ENCODE measurements around the gene AFG3L2. TPM values are rescaled to one million over a fixed set of nuclear protein-coding genes. Genes with fewer than 3 reads are reported as not detected.

Gene AFG3L2
- total and polyA plus RNA-seq, 10 of the 15 experiments (the other 5 are each of a cell fraction or from before 2014, with no cell fraction given) = 21.0 to 72.7 (median 57.7) TPM

DNA sequence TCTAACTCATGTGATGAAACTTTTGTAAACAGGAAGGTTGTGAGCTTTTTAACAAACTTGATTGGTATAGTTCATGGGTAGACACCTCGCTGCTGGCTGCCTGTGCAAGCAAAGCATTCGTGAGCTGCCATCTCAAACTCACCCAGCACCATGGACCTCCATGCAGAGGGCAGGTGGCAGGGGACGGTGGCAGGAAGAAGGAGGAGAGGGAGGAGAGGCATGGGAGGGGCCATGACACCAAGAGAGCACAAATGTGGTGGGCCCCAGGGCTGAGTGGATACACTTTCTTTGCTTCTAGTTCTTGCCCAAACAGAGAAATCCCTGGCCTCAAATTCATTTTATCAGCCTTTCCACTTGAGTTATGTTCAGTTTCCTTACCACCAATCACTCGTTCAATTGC is 29.1 kb downstream of the AFG3L2 start:
- ChIA-PET POLR2A (no interaction called here), RAD21 (ENCODE audit: unreplicated experiment) (no interaction called here), SMC1A (ENCODE audit: uncharacterized antibody, unreplicated experiment) (no interaction called here), CTCF (interaction anchor here (1.6 to 3.2 kb wide), 2 partner anchors 20 to 76 kb away, joined by 3 to 20 read pairs; no protein-coding TSS in a partner anchor)
- Histone ChIP-seq H3K36me3 (ENCODE audit: control insufficient read depth in 2 of 2, insufficient read depth in 2 of 2, low read length in 1 of 2) (peaks cover 23 to 45% of the 10 kb centered on the region in 2 experiments), H2AFZ (ENCODE audit: control insufficient read depth, low read depth, low read length) (no peak overlapping the region), H3K4me1 (ENCODE audit: control insufficient read depth, insufficient read depth, low read length) (no peaks in the 10 kb centered on the region), H3K27ac (ENCODE audit: control insufficient read depth, insufficient read depth) (no peak overlapping the region), H3K79me2 (ENCODE audit: control insufficient read depth, insufficient read depth, low read length) (no peaks in the 10 kb centered on the region), H3K4me2 (ENCODE audit: control insufficient read depth, insufficient read depth) (no peak overlapping the region), H3K9ac (ENCODE audit: control insufficient read depth, insufficient read depth, low read length) (no peak overlapping the region), H3K27me3 (replicated peaks in 1 of 2; ENCODE audit: control insufficient read depth in 2 of 2, insufficient read depth in 2 of 2, low read length in 1 of 2) (no peaks in the 10 kb centered on the region), H3K9me3 (replicated peaks; ENCODE audit: control insufficient read depth, insufficient read depth, low read length) (no peaks in the 10 kb centered on the region), H3K4me3 (no peak overlapping the region), H4K20me1 (ENCODE audit: control insufficient read depth, insufficient read depth) (no peaks in the 10 kb centered on the region)
- BruUV-seq (replicated peaks) = no TSS peak
- in situ Hi-C loops (cut with MboI) = no loop called here
- TF ChIP-seq, protein P1, sequence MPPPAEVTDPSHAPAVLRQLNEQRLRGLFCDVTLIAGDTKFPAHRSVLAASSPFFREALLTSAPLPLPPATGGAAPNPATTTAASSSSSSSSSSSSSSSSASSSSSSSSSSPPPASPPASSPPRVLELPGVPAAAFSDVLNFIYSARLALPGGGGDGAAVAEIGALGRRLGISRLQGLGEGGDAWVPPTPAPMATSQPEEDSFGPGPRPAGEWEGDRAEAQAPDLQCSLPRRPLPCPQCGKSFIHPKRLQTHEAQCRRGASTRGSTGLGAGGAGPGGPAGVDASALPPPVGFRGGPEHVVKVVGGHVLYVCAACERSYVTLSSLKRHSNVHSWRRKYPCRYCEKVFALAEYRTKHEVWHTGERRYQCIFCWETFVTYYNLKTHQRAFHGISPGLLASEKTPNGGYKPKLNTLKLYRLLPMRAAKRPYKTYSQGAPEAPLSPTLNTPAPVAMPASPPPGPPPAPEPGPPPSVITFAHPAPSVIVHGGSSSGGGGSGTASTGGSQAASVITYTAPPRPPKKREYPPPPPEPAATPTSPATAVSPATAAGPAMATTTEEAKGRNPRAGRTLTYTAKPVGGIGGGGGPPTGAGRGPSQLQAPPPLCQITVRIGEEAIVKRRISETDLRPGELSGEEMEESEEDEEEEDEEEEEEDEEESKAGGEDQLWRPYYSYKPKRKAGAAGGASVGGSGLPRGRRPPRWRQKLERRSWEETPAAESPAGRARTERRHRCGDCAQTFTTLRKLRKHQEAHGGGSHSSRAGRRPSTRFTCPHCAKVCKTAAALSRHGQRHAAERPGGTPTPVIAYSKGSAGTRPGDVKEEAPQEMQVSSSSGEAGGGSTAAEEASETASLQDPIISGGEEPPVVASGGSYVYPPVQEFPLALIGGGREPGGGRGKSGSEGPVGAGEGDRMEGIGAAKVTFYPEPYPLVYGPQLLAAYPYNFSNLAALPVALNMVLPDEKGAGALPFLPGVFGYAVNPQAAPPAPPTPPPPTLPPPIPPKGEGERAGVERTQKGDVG (CRISPR knock-in tag; IDR thresholded peaks at IDR 0.05) = no peak
- no peak for TF ChIP-seq MTA2 (IDR thresholded peaks at IDR 0.05; ENCODE audit: low read depth)
- TF ChIP-seq ATF7 (IDR thresholded peaks at IDR 0.05; ENCODE audit: low read depth) = no peak
- no peak for TF ChIP-seq TCF7 (IDR thresholded peaks at IDR 0.05; ENCODE audit: borderline replicate concordance)
- no peak for TF ChIP-seq MEF2B (IDR thresholded peaks at IDR 0.05; ENCODE audit: partially characterized antibody, poor library complexity, severe bottlenecking)
- no peak for TF ChIP-seq ZNF622 (IDR thresholded peaks at IDR 0.05)
- TF ChIP-seq, protein P2, sequence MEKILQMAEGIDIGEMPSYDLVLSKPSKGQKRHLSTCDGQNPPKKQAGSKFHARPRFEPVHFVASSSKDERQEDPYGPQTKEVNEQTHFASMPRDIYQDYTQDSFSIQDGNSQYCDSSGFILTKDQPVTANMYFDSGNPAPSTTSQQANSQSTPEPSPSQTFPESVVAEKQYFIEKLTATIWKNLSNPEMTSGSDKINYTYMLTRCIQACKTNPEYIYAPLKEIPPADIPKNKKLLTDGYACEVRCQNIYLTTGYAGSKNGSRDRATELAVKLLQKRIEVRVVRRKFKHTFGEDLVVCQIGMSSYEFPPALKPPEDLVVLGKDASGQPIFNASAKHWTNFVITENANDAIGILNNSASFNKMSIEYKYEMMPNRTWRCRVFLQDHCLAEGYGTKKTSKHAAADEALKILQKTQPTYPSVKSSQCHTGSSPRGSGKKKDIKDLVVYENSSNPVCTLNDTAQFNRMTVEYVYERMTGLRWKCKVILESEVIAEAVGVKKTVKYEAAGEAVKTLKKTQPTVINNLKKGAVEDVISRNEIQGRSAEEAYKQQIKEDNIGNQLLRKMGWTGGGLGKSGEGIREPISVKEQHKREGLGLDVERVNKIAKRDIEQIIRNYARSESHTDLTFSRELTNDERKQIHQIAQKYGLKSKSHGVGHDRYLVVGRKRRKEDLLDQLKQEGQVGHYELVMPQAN (conservative IDR thresholded peaks at IDR 0.05) = no peak
- TF ChIP-seq, protein P3, sequence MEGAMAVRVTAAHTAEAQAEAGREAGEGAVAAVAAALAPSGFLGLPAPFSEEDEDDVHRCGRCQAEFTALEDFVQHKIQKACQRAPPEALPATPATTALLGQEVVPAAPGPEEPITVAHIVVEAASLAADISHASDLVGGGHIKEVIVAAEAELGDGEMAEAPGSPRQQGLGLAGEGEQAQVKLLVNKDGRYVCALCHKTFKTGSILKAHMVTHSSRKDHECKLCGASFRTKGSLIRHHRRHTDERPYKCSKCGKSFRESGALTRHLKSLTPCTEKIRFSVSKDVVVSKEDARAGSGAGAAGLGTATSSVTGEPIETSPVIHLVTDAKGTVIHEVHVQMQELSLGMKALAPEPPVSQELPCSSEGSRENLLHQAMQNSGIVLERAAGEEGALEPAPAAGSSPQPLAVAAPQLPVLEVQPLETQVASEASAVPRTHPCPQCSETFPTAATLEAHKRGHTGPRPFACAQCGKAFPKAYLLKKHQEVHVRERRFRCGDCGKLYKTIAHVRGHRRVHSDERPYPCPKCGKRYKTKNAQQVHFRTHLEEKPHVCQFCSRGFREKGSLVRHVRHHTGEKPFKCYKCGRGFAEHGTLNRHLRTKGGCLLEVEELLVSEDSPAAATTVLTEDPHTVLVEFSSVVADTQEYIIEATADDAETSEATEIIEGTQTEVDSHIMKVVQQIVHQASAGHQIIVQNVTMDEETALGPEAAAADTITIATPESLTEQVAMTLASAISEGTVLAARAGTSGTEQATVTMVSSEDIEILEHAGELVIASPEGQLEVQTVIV (IDR thresholded peaks at IDR 0.05; ENCODE audit: borderline replicate concordance, partially characterized antibody) = no peak
- TF ChIP-seq ZNF24 (IDR thresholded peaks at IDR 0.05) = no peak
- TF ChIP-seq CBX5 (IDR thresholded peaks at IDR 0.05; ENCODE audit: low read depth) = no peak
- no peak for FAIRE-seq
- DNase-seq (ENCODE audit: low read depth, low spot score) = no peak
- intact Hi-C loops (cut with micrococcal nuclease; ENCODE audit: unreplicated experiment) = no loop called here
- 91% methylated on average over 4 of the region's 4 CpGs for WGBS (ENCODE audit: insufficient coverage, insufficient replicate concordance, low lambda C conversion rate, missing lambda C conversion rate)
- ATAC-seq = no peak

Measured in GM12878 (cell line).